ENCODE data around the gene FN3KRP. TPM values are rescaled to one million over a fixed set of nuclear protein-coding genes. Genes with fewer than 3 reads are reported as not detected.

Gene FN3KRP
- total and polyA plus RNA-seq, 10 of the 15 experiments (the other 5 are each of a cell fraction or from before 2014, with no cell fraction given): 1.8 to 50.5 (median 26.5) TPM

DNA sequence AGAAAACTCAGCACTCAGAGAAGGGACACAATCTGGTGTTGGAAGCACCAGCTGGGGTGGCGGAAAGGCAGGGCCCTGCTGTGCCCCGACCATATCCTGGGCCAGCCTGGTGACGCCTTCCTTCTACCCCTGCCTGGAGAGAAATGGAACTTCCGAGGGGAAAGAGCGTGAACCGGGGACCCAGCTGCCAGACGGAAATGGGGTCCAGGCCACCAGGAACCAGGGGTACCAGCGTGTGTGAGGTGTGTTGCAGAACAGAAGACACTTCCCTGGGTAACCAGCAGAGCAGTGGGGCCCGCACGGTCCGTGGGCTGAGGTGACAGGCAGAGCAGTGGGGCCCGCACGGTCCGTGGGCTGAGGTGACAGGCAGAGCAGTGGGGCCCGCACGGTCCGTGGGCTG, 24.8 kb upstream of the FN3KRP start (continued):
- TF ChIP-seq CREB1 (IDR thresholded peaks at IDR 0.05; ENCODE audit: low read depth) (no peak), CHD2 (IDR thresholded peaks at IDR 0.05; ENCODE audit: borderline replicate concordance, low read depth, low read length) (no peak), PAX8 (IDR thresholded peaks at IDR 0.05) (no peak), FOXK2 (IDR thresholded peaks at IDR 0.05) (no peak), EZH2 (IDR thresholded peaks at IDR 0.05; ENCODE audit: borderline replicate concordance, control insufficient read depth, low read depth, low read length) (no peak)

DNA sequence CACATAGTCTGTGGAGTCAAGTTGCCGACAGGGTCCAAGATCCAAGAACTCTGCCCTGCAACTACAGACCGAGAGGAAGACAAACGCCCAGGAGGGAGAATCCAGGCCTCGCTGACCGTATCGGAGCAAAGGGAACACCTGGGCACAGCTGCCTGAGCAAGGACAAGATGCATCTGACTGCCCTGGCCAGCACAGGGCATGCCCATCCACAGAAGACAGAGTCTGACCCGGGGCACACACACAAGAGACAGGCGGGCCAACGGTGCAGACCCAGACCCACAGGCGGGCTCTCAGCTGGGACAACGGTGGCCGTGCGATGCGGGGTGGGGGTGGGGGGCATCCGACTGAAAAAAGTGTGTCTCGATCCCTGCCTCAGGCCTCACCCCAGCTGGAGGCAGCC, 24.2 kb upstream of the FN3KRP start:
- intact Hi-C loops (cut with micrococcal nuclease; ENCODE audit: unreplicated experiment): no loop called here
- Histone ChIP-seq H3K4me2 (ENCODE audit: control insufficient read depth, insufficient read depth) (no peak overlapping the region), H4K20me1 (ENCODE audit: control insufficient read depth, insufficient read depth) (no peaks in the 10 kb centered on the region), H3K27ac (ENCODE audit: control insufficient read depth, insufficient read depth) (no peak overlapping the region), H3K36me3 (ENCODE audit: control insufficient read depth in 2 of 2, insufficient read depth in 2 of 2, low read length in 1 of 2) (no peaks in the 10 kb centered on the region), H3K4me3 (no peak overlapping the region), H3K9ac (ENCODE audit: control insufficient read depth, insufficient read depth, low read length) (no peak overlapping the region), H3K79me2 (ENCODE audit: control insufficient read depth, insufficient read depth, low read length) (no peaks in the 10 kb centered on the region), H3K4me1 (ENCODE audit: control insufficient read depth, insufficient read depth, low read length) (no peaks in the 10 kb centered on the region), H2AFZ (ENCODE audit: control insufficient read depth, low read depth, low read length) (no peak overlapping the region), H3K27me3 (replicated peaks in 1 of 2; ENCODE audit: control insufficient read depth in 2 of 2, insufficient read depth in 2 of 2, low read length in 1 of 2) (no peaks in the 10 kb centered on the region; a peak in 1 of 4 replicates), H3K9me3 (replicated peaks; ENCODE audit: control insufficient read depth, insufficient read depth, low read length) (peaks cover 11% of the 10 kb centered on the region; the same call in 2 of the 3 replicates)
- CTCF ChIA-PET: no interaction called here
- no peak for DNase-seq (ENCODE audit: low read depth, low spot score)
- POLR2A ChIA-PET: no interaction called here
- no peak for ATAC-seq
- RAD21 ChIA-PET (ENCODE audit: unreplicated experiment): no interaction called here
- SMC1A ChIA-PET (ENCODE audit: uncharacterized antibody, unreplicated experiment): no interaction called here
- 71% methylated on average over 15 of the region's 16 CpGs for WGBS (ENCODE audit: insufficient coverage, insufficient replicate concordance, low lambda C conversion rate, missing lambda C conversion rate)
- in situ Hi-C loops (cut with MboI): no loop called here
- no TSS peak for BruUV-seq (replicated peaks)
- FAIRE-seq: no peak
- TF ChIP-seq, protein P1, sequence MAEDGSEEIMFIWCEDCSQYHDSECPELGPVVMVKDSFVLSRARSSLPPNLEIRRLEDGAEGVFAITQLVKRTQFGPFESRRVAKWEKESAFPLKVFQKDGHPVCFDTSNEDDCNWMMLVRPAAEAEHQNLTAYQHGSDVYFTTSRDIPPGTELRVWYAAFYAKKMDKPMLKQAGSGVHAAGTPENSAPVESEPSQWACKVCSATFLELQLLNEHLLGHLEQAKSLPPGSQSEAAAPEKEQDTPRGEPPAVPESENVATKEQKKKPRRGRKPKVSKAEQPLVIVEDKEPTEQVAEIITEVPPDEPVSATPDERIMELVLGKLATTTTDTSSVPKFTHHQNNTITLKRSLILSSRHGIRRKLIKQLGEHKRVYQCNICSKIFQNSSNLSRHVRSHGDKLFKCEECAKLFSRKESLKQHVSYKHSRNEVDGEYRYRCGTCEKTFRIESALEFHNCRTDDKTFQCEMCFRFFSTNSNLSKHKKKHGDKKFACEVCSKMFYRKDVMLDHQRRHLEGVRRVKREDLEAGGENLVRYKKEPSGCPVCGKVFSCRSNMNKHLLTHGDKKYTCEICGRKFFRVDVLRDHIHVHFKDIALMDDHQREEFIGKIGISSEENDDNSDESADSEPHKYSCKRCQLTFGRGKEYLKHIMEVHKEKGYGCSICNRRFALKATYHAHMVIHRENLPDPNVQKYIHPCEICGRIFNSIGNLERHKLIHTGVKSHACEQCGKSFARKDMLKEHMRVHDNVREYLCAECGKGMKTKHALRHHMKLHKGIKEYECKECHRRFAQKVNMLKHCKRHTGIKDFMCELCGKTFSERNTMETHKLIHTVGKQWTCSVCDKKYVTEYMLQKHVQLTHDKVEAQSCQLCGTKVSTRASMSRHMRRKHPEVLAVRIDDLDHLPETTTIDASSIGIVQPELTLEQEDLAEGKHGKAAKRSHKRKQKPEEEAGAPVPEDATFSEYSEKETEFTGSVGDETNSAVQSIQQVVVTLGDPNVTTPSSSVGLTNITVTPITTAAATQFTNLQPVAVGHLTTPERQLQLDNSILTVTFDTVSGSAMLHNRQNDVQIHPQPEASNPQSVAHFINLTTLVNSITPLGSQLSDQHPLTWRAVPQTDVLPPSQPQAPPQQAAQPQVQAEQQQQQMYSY (CRISPR knock-in tag; IDR thresholded peaks at IDR 0.05): no peak
- TF ChIP-seq SIX5 (IDR thresholded peaks at IDR 0.05; ENCODE audit: low read depth, low read length, severe bottlenecking) (no peak), CBX3 (IDR thresholded peaks at IDR 0.05; ENCODE audit: borderline replicate concordance, low read depth) (no peak), SP1 (IDR thresholded peaks at IDR 0.05; ENCODE audit: low read depth, low read length) (no peak), FOXK2 (IDR thresholded peaks at IDR 0.05) (no peak), TARDBP (IDR thresholded peaks at IDR 0.05; ENCODE audit: borderline replicate concordance) (no peak), MTA3 (IDR thresholded peaks at IDR 0.05; ENCODE audit: borderline replicate concordance, low read length) (no peak), CBX5 (IDR thresholded peaks at IDR 0.05; ENCODE audit: low read depth) (no peak), POLR2A (IDR thresholded peaks at IDR 0.05; ENCODE audit: low read depth, low read length) (no peak), SMAD5 (IDR thresholded peaks at IDR 0.05; ENCODE audit: low read depth) (no peak), RFX5 (IDR thresholded peaks at IDR 0.05; ENCODE audit: low read depth, low read length) (no peak), YY1 (IDR thresholded peaks at IDR 0.05; ENCODE audit: low read depth, low read length) (no peak), KAT2A (conservative IDR thresholded peaks at IDR 0.05; ENCODE audit: control insufficient read depth, low read depth, low read length) (no peak), MEF2B (IDR thresholded peaks at IDR 0.05; ENCODE audit: partially characterized antibody, poor library complexity, severe bottlenecking) (no peak), BRCA1 (IDR thresholded peaks at IDR 0.05; ENCODE audit: low read depth, low read length) (no peak), RELA (IDR thresholded peaks at IDR 0.05; ENCODE audit: borderline replicate concordance, partially characterized antibody) (no peak)
- TF ChIP-seq, protein P2, sequence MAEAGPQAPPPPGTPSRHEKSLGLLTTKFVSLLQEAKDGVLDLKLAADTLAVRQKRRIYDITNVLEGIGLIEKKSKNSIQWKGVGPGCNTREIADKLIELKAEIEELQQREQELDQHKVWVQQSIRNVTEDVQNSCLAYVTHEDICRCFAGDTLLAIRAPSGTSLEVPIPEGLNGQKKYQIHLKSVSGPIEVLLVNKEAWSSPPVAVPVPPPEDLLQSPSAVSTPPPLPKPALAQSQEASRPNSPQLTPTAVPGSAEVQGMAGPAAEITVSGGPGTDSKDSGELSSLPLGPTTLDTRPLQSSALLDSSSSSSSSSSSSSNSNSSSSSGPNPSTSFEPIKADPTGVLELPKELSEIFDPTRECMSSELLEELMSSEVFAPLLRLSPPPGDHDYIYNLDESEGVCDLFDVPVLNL (IDR thresholded peaks at IDR 0.05; ENCODE audit: low read depth, low read length): no peak
- TF ChIP-seq, protein P3, sequence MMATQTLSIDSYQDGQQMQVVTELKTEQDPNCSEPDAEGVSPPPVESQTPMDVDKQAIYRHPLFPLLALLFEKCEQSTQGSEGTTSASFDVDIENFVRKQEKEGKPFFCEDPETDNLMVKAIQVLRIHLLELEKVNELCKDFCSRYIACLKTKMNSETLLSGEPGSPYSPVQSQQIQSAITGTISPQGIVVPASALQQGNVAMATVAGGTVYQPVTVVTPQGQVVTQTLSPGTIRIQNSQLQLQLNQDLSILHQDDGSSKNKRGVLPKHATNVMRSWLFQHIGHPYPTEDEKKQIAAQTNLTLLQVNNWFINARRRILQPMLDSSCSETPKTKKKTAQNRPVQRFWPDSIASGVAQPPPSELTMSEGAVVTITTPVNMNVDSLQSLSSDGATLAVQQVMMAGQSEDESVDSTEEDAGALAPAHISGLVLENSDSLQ (IDR thresholded peaks at IDR 0.05): no peak

Data from GM12878 (cell line).